GM19099 (cell line): ENCODE data around the gene TPPP2.

Experiments
- POLR2A ChIP-seq: IDR thresholded peaks from 3 replicates; pipeline ENCODE4 v1.6.1; 2011; ENCODE audit warnings: low read depth; ENCODE audit not compliant: insufficient read length; ENCODE audit errors: extremely low read depth

Gene TPPP2

DNA sequence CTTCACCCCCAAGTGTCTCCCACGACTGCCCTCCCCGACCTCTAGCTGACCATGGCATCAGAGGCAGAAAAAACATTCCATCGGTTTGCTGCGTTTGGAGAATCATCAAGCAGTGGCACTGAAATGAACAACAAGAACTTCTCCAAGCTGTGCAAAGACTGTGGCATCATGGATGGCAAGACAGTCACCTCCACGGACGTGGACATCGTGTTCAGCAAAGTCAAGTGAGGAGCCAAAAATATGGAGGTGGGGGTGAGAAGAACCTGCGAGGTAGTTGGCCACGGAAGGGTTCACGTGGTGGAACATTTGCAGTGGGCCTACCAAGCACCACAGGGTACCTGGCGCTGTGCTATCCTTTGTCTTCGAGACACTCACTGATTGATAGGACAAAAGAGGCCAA is 514 bp downstream of the TPPP2 start:
- no peak for TF ChIP-seq POLR2A

DNA sequence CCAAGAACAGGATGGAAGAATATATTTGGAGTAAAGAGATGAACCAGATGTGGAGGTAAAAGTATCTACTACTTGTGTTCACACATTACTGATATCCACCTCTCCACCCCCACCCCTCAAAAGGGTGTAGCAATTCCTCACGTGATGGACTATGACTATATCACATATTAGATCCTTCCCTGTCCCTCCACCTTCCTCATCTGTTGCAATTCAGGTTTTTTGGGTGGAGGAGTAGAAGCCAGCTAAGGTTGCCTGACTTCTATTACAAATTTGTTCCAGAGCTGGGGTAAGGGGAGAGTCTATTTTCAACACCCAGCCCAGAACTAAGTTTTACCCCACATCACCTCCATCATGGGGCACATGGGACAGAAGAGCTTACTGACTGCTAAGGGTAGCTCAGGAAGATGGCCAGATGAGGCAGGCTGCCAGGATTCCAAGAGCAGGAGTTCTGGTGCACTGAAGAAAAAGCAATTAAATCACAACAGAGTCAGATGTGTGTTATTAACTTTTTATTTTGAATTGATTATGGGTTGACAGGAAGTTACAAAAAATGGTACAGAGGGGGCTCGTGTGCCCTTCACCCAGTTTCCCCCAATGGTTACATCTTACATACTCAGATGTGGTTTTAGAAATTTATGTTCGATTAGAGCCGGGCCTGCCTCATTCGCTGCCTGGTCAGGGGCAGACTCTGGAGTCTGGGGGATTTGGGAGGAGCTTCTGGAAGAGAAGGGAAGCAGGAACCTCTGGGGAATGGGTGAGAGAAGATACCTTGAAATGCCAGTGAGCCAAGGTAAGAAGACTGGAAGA is 2.5 kb downstream of the TPPP2 start:
- TF ChIP-seq POLR2A = no peak

DNA sequence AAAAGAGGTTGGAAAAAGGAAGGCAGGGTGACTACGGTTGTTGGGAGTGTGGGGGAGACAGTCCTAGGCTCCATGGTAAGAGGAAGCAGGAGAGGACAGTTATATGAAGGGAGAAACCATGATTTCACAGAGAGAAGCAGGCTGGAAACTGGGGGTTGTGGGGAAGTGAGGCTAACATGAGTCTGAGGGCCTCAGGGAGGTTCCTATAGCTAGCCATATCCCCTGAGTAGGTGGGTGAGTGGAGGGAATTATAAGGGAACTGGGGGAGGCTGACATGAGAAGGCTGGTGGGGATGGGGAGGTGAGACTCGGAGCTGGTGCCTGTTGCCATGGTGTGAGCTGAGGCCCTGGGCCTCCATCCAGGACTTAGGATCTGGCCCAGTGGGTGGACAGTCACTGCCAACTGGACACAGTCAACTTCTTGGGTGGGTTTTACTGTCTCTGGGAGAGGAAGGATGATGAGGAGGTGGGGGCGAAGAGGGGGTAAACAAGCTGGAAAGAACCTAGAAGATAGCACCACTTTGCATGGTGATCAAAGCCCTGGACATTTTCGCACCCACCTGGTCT is 3.2 kb downstream of the TPPP2 start:
- TF ChIP-seq POLR2A = no peak

DNA sequence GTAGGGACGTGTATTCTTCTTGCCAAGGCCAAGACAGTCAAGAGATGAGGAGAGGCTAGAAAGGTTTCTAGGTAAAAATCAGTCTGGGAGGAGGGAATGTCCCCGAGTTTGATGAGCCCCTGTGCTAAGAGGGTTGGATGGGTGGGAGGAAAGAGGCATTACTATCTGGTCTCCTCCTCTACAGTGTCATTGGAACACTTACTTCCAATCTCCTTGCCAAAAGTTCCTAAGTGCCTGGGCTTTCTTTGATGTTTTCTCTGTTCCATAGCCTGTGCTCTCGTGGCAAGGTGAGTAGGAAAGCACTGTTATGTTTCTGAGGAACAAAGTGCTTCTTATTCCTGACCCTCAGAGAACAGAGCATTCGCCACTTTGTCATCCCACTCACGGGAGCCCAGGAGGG is 4.7 kb downstream of the TPPP2 start, which contains the start of gene RNASE13:
TSS of gene RNASE13 (minus strand) at position 101 of the 400 bp plus-strand sequence. CDS start 519 bp downstream, outside the sequence.
- TF ChIP-seq POLR2A = no peak

DNA sequence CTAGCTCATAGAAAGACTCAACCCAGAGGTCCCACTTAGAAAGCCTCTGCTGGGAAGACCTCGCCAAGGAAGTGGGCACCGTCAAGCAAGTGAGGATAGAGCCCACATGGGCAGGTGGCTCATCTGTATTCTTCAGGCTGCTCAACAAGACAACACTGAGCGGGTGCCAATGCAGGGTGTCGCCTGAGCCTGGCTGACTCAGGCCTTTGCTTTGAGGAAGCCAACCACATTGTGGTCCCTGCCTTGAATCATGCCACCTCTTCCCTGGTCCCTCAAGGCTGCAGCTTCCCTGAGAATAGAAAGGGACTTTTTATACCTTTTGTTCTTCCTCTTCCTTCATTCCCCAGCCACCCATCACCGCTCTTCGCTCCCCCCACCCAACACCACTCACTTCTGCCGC is 6.7 kb downstream of the TPPP2 start:
- TF ChIP-seq POLR2A = no peak

DNA sequence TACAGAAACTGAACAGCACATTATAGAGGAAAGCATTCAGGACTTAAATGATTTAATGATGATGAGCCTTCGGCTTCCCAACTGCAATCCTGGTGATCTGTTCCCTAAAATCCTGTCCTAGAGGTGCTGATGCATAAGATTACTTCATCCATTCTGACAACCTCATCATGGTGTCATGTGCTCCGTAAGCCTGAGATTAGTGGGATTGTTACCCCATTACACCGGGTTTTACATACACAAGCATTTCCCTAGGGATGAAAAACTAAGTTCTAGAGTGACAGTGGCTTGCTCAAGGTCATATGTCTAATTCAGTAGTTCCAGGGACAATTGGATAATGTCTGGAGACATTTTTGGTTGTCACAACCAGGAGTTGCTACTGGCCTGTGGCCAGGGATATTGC is 7.1 kb downstream of the TPPP2 start:
- TF ChIP-seq POLR2A = no peak

DNA sequence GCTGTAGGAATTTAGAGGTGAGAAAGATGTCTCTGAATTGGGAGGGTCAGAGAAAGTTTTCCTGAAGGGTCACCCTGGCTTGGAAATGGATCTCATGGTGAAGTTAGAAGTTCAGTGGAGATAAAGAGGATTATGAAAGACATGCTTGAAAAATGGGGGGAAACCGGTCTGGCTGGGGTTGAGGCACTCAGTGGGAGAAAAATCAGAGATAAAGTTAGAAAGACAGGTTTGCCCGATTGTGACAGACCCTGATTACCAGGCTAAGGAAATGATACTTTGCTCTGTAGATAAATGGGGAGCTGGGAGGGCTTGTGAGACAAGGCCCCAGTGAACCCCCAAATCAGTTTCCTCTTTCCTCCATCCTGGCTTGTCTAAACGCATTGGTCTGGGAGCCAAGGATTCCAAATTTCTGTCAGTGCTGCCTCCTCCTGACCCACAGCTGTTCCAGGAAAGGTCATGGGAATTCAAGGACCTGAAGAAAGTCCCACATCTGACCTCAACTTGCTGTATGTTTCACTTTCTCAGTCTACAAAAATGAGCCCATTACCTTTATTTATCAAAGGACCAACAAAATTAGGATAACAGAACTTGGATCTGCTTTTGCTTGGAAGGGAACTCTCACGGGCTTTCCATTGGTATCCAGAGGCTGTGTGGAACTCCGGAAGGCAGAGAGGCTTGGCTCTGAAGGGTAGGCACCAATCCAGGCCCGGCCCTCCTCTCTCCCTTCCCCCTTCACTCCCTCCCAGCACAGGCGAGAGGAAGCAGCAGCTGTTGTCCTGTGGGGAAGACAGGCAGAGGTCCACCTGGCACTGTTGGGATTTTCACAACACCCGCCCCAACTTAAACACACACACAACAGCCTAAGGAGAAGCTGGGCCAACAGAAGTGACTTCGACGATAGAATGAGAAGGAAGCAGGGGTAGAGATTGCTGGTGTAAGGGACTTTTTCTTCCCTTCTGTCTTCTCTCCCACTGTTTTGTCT is 8.7 kb downstream of the TPPP2 start:
- no peak for TF ChIP-seq POLR2A

DNA sequence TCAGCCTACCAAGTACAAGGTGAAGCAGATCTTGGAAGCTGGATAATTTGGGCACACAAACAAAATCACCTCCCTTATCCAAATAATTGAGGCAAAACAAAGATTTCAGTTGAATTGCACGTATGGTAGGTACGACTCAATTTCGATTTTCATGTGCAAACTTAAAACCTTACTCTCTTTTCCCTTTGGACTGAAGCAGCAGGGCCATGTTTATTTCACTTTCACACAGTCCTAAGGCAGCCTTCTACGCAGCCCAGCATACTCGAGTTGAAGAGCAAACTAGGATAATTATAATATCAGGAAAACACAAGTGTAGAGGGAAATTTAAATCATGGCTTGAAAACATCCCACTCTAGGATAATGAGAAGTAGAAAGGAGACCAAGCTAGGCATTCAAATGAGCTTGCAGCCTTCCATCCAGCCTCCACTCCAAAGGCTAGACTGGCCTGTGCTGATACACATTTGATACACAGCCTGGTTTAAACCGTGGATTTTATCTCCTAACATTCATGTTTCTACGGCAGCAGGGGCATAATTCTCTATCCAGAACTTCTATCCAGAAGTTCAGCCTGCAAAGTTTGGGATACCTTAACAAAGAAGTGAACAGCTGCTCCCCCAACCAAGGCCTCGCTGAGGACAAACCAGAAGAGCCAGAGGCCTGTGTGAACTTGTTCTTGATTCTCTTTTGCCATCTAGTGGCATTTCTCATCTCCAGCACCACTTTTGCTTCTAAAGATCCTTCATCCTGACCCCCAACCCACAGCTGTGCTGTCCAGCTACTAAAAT is 9.8 kb downstream of the TPPP2 start:
- TF ChIP-seq POLR2A = no peak

DNA sequence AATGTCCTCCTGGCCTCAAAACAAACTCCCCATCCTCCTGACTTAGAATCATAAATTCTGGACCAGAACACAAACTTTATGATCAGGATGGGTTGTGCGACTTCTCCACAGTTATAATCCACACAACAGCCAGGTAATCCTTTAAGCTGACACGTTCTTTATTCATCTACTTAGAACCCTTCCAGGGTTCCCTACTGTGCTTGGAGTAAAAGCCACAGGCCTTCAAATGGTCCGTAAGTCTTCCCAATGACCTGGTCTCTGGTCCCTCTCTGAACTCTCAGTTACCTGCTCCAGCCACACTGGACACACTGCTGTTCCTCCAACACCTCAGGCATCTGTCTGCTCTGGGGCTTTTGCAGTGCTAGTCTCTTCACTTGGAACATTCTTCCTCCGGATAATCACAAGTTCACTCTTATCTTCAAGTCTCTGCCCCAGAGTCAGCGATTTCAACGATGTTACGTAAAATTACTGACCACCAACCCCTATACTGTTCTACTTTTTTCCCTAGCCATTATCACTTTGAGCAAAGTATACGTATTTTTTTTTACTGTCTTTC is 10.4 kb downstream of the TPPP2 start:
- TF ChIP-seq POLR2A = no peak

DNA sequence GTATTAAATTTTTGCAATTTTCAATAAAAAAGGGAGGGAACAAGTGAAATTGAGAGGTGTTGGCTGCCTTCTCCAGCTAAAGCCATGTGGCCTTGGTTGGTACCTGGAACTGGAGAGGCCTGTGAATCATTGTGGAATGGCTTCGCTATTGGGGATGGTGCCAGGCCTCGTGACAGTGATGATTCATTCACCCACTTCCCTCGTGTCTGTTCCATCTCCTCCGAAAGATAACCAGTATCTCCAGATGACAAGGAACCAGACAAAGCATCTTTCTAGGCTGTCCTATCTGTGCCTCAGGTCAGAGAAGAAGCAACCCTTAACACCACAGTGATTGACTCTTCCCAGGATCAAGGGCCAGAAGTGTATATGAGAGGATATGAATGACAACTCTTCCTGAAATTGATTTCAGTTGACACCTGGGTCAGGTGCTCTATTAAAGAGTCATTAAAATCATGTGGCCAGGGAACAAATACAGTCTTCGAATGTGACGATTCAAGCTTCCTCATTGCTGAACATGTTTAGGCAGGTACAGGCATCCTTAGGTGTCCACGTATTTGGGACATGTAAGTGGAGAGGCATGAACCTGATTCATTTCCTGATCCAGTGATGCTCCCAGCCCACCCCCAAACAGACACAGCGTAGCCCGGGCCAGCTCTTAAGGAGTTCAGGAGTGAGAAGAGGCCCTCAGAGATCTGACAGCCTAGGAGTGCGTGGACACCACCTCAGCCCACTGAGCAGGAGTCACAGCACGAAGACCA is 11.8 kb downstream of the TPPP2 start, which contains the start of gene RNASE7:
TSS of gene RNASE7 (plus strand) at position 687 of the 758 bp plus-strand sequence. CDS start 631 bp downstream, outside the sequence.
- no peak for TF ChIP-seq POLR2A

DNA sequence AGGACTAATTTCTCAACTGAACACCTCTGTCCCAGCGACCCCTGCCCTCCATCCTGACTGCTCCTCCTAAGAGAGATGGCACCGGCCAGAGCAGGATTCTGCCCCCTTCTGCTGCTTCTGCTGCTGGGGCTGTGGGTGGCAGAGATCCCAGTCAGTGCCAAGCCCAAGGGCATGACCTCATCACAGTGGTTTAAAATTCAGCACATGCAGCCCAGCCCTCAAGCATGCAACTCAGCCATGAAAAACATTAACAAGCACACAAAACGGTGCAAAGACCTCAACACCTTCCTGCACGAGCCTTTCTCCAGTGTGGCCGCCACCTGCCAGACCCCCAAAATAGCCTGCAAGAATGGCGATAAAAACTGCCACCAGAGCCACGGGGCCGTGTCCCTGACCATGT is 12.9 kb downstream of the TPPP2 start:
- TF ChIP-seq POLR2A = no peak

DNA sequence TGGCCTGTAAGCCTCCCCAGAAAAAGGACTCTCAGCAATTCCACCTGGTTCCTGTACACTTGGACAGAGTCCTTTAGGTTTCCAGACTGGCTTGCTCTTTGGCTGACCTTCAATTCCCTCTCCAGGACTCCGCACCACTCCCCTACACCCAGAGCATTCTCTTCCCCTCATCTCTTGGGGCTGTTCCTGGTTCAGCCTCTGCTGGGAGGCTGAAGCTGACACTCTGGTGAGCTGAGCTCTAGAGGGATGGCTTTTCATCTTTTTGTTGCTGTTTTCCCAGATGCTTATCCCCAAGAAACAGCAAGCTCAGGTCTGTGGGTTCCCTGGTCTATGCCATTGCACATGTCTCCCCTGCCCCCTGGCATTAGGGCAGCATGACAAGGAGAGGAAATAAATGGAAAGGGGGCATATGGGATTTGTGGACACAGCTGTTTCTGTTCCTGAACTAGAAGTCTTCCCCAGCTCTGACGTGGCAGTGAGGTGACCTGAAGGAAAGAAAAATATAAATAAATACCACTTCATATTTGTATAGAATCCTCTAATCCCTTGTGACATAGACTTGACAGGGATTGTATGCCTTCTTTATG is 13.5 kb downstream of the TPPP2 start:
- no peak for TF ChIP-seq POLR2A
